Body of pancreas (tissue), 4 donors: ENCODE results near the gene ATP8A2.

Experiments used
- CTCF ChIP-seq, 7 experiments: fragments of 450-650 bp in 4 of 7; fragments of 200-600 bp in 3 of 7; sonication (generic) in 3 of 7; IDR thresholded peaks; one replicate each; pipeline ENCODE4 v1.5.1; 2016 to 2019; ENCODE audit warnings: antibody characterized with exemption in 7 of 7
- POLR2A ChIP-seq, 3 donors: fragments of 450-650 bp; IDR thresholded peaks; one replicate each; pipeline ENCODE4 v1.6.1; 2016; ENCODE audit warnings: antibody characterized with exemption in 3 of 3, mild to moderate bottlenecking in 2 of 3

GRCh38 chr13:25930653-25931052, 558.9 kb downstream of the ATP8A2 start:
- TF ChIP-seq CTCF (IDR thresholded peaks at IDR 0.05) (no peak), POLR2A (IDR thresholded peaks at IDR 0.05) (no peak)
